Uterus (tissue), 4 donors: ENCODE measurements around the gene PRKAB1. TPM values are rescaled to one million over a fixed set of nuclear protein-coding genes. Genes with fewer than 3 reads are reported as not detected.

ENCODE experiments used
- DNase-seq, 2 donors: peaks; one replicate each; pipeline ENCODE4 v3.0.0-alpha.2; 2019 to 2020
- H3K27ac ChIP-seq, 2 donors: fragments of 200-600 bp; sonication (generic); 1 replicate in 1 of 2; 2 replicates in 1 of 2; pipeline ENCODE4 v1.5.1; 2016 to 2018
- H3K27me3 ChIP-seq, 2 donors: fragments of 200-600 bp; sonication (generic); one replicate each; pipeline ENCODE4 v1.5.1; 2018 to 2019; ENCODE audit warnings: control low read depth in 1 of 2
- H3K36me3 ChIP-seq, 2 donors: fragments of 200-600 bp; sonication (generic); one replicate each; pipeline ENCODE4 v1.5.1; 2019; ENCODE audit warnings: control low read depth in 1 of 2
- H3K4me1 ChIP-seq, 2 donors: fragments of 200-600 bp; sonication (generic); one replicate each; pipeline ENCODE4 v1.5.1; 2018 to 2019; ENCODE audit warnings: control low read depth in 1 of 2
- H3K4me3 ChIP-seq, 2 donors: fragments of 200-600 bp; sonication (generic); 1 replicate in 1 of 2; 2 replicates in 1 of 2; pipeline ENCODE4 v1.5.1; 2018 to 2019; ENCODE audit warnings: mild to moderate bottlenecking in 1 of 2
- H3K9me3 ChIP-seq, 2 donors: fragments of 200-600 bp; sonication (generic); one replicate each; pipeline ENCODE4 v1.5.1; 2019; ENCODE audit warnings: control low read depth in 1 of 2
- POLR2A ChIP-seq, 2 donors: fragments of 450-650 bp; IDR thresholded peaks; one replicate each; pipeline ENCODE4 v1.6.1; 2016; ENCODE audit warnings: antibody characterized with exemption in 2 of 2, mild to moderate bottlenecking in 1 of 2, moderate library complexity in 1 of 2
- intact Hi-C: fragments of 100-400 bp; cut with DNase I; formaldehyde crosslinking; loops from one replicate; pipeline ENCODE4 v1.15.1; 2023; ENCODE audit warnings: low total_unique reads
- total RNA-seq, 4 donors: library from RNA; depleted of rRNA in 3 of 4; stranded (reverse); fragments of >200 nt in 3 of 4; gene quantifications; one replicate each; pipeline versions ENCODE4 v1.1.0 to v1.2.4, GENCODE V29; 2014 to 2023
- TF ChIP-seq, protein P1 (sequence below), 4 experiments: fragments of 200-600 bp in 2 of 4; fragments of 450-650 bp in 2 of 4; sonication (generic) in 2 of 4; IDR thresholded peaks; one replicate each; pipeline ENCODE4 v1.5.1; 2016 to 2019; ENCODE audit warnings: antibody characterized with exemption in 4 of 4, mild to moderate bottlenecking in 2 of 4, moderate library complexity in 1 of 4
- donor health status: DM: yes; HTN: yes; CAD: no.

Gene PRKAB1
- total RNA-seq, 4 donors from 2014 or later = 10.9 to 44.1 (median 32.8) TPM

GRCh38 chr12:119687879-119688278, 19.9 kb downstream of the PRKAB1 start:
- DNase-seq = no peak
- Histone ChIP-seq H3K9me3 (no peaks in the 10 kb centered on the region), H3K27ac (no peak overlapping the region), H3K4me1 (peaks cover 0 to 6% of the 10 kb centered on the region in 2 donors), H3K36me3 (no peaks in the 10 kb centered on the region), H3K4me3 (no peak overlapping the region), H3K27me3 (no peaks in the 10 kb centered on the region)
- intact Hi-C loops = no loop called here
- TF ChIP-seq, protein P1, sequence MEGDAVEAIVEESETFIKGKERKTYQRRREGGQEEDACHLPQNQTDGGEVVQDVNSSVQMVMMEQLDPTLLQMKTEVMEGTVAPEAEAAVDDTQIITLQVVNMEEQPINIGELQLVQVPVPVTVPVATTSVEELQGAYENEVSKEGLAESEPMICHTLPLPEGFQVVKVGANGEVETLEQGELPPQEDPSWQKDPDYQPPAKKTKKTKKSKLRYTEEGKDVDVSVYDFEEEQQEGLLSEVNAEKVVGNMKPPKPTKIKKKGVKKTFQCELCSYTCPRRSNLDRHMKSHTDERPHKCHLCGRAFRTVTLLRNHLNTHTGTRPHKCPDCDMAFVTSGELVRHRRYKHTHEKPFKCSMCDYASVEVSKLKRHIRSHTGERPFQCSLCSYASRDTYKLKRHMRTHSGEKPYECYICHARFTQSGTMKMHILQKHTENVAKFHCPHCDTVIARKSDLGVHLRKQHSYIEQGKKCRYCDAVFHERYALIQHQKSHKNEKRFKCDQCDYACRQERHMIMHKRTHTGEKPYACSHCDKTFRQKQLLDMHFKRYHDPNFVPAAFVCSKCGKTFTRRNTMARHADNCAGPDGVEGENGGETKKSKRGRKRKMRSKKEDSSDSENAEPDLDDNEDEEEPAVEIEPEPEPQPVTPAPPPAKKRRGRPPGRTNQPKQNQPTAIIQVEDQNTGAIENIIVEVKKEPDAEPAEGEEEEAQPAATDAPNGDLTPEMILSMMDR (IDR thresholded peaks at IDR 0.05) = no peak
- TF ChIP-seq POLR2A (IDR thresholded peaks at IDR 0.05) = no peak

DNA sequence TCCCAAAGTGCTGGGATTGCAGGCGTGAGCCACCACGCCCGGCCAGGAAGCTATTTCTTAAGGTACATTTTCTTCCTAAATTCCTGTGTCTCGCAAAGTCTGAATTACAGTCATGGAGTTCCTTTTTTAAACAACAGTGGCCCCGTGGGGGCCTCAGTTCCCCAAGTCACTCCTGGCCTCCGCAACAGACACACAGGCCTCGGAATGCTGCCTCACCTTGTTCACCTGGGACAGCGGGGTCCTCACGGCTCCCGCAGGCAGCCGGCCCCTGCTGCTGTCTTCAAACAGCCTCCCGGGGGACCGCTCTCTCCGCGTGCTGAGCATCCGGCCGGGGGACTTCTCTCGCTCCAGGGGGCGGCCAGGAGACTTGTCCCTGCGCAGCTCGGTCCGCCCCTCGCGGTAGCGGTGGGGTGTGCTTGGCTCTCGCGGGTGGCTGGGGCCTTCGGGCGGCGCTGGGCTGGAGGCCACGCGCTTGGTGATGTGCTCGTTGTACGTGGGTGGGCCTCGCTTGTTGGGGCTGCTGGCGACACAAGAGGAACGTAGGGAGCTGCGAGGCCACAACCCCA, 22.1 kb downstream of the PRKAB1 start:
- Histone ChIP-seq H3K4me1 (peaks cover 0 to 6% of the 10 kb centered on the region in 2 donors), H3K27me3 (no peaks in the 10 kb centered on the region), H3K36me3 (no peaks in the 10 kb centered on the region), H3K27ac (no peak overlapping the region), H3K4me3 (no peak overlapping the region), H3K9me3 (no peaks in the 10 kb centered on the region)
- TF ChIP-seq, protein P1 (IDR thresholded peaks at IDR 0.05) = no peak
- TF ChIP-seq POLR2A (IDR thresholded peaks at IDR 0.05) = no peak
- intact Hi-C loops = no loop called here
- DNase-seq = no peak

GRCh38 chr12:119691202-119691810, 23.4 kb downstream of the PRKAB1 start:
- H3K36me3 ChIP-seq = no peaks in the 10 kb centered on the region
- no peak overlapping the region for H3K4me3 ChIP-seq
- H3K27me3 ChIP-seq = no peaks in the 10 kb centered on the region
- no peak for TF ChIP-seq POLR2A (IDR thresholded peaks at IDR 0.05)
- TF ChIP-seq, protein P1 (IDR thresholded peaks at IDR 0.05) = no peak
- H3K4me1 ChIP-seq = peaks cover 0 to 6% of the 10 kb centered on the region in 2 donors
- no peak overlapping the region for H3K27ac ChIP-seq
- intact Hi-C loops = no loop called here
- no peaks in the 10 kb centered on the region for H3K9me3 ChIP-seq
- DNase-seq = no peak

GRCh38 chr12:119692410-119692809, 24.5 kb downstream of the PRKAB1 start:
- no peaks in the 10 kb centered on the region for H3K27me3 ChIP-seq
- H3K4me1 ChIP-seq = peaks cover 0 to 6% of the 10 kb centered on the region in 2 donors
- no peak for DNase-seq
- H3K36me3 ChIP-seq = no peaks in the 10 kb centered on the region
- no peak overlapping the region for H3K27ac ChIP-seq
- intact Hi-C loops = no loop called here
- H3K9me3 ChIP-seq = no peaks in the 10 kb centered on the region
- TF ChIP-seq POLR2A (IDR thresholded peaks at IDR 0.05) = no peak
- TF ChIP-seq, protein P1 (IDR thresholded peaks at IDR 0.05) = no peak
- H3K4me3 ChIP-seq = no peak overlapping the region

- no peak overlapping the region for H3K4me3 ChIP-seq
- H3K4me1 ChIP-seq = peaks cover 0 to 6% of the 10 kb centered on the region in 2 donors
- peak; percentile 62 to 86 for DNase-seq
- no peaks in the 10 kb centered on the region for H3K9me3 ChIP-seq
- H3K36me3 ChIP-seq = no peaks in the 10 kb centered on the region
- no peak for TF ChIP-seq POLR2A (IDR thresholded peaks at IDR 0.05)
- TF ChIP-seq, protein P1 (IDR thresholded peaks at IDR 0.05) = no peak
- H3K27ac ChIP-seq = peak overlapping the region in 1 of 2 donors; percentile 36
- intact Hi-C loops = no loop called here
- H3K27me3 ChIP-seq = no peaks in the 10 kb centered on the region
Measured at GRCh38 chr12:119692997-119693396, 25.1 kb downstream of the PRKAB1 start.
